C4-2B (cell line): Measurements from ENCODE around the gene DCTN4.

ENCODE experiments used
- ZFX ChIP-seq: fragments of 450-650 bp; IDR thresholded peaks from 2 replicates; pipeline ENCODE4 v1.6.1; 2017
- TF ChIP-seq, protein P1 (sequence below): fragments of 450-650 bp; conservative IDR thresholded peaks from 2 replicates; pipeline ENCODE4 v1.5.1; 2017; ENCODE audit warnings: mild to moderate bottlenecking

DNA sequence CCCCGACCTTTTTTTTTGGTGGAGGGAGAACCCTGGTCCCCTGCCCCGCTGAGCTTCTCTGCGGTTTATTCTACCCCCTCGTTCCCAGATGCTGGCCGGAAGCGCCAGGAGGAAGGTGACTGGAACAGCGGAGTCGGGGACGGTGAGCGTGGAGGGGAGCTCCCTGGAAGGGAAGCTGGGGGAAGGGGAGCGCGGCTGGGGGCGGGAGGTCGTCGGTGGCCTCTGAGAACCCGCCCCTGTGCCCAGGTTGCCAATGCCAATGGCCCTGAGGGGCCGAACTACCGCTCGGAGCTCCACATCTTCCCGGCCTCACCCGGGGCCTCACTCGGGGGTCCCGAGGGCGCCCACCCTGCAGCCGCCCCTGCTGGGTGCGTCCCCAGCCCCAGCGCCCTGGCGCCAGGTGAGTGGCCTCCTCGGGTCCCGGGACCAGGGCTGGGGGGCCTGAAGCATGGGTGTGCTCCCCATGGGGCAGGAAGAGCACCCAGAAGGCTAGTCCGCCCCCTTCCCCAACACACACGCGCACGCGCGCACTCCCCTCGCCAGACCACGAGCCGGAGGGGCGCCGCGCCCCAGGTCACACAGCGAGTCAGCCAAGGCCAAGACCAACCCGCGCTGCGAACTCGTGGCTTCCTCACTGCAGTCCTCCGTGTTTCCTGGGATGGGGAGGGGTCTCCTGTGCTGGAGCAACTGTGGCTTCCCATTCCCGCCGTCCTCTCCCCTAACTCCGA, 87.1 kb downstream of the DCTN4 start:
- TF ChIP-seq, protein P1, sequence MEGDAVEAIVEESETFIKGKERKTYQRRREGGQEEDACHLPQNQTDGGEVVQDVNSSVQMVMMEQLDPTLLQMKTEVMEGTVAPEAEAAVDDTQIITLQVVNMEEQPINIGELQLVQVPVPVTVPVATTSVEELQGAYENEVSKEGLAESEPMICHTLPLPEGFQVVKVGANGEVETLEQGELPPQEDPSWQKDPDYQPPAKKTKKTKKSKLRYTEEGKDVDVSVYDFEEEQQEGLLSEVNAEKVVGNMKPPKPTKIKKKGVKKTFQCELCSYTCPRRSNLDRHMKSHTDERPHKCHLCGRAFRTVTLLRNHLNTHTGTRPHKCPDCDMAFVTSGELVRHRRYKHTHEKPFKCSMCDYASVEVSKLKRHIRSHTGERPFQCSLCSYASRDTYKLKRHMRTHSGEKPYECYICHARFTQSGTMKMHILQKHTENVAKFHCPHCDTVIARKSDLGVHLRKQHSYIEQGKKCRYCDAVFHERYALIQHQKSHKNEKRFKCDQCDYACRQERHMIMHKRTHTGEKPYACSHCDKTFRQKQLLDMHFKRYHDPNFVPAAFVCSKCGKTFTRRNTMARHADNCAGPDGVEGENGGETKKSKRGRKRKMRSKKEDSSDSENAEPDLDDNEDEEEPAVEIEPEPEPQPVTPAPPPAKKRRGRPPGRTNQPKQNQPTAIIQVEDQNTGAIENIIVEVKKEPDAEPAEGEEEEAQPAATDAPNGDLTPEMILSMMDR, result no peak
- TF ChIP-seq ZFX, result no peak
